Trophoblast cell (in vitro differentiated cells and primary cell): Measurements from ENCODE around the gene MRPL23.

Experiments
- DNase-seq, 2 donors: peaks; one replicate each; pipeline ENCODE4 v3.0.0-alpha.2; 2016
- H2AFZ ChIP-seq: 2 replicates; pipeline ENCODE4 v1.6.1; 2013; ENCODE audit warnings: low read length, moderate library complexity, mild to moderate bottlenecking; ENCODE audit not compliant: insufficient read depth, poor library complexity
- H2AK5ac ChIP-seq: 2 replicates; pipeline ENCODE4 v1.6.1; 2013; ENCODE audit warnings: mild to moderate bottlenecking, low read length
- H2BK120ac ChIP-seq: 2 replicates; pipeline ENCODE4 v1.6.1; 2013; ENCODE audit warnings: low read length, mild to moderate bottlenecking, moderate library complexity; ENCODE audit not compliant: insufficient read depth, poor library complexity
- H2BK12ac ChIP-seq: 2 replicates; pipeline ENCODE4 v1.6.1; 2013; ENCODE audit warnings: mild to moderate bottlenecking, low read length, moderate library complexity
- H2BK5ac ChIP-seq: 2 replicates; pipeline ENCODE4 v1.6.1; 2013; ENCODE audit warnings: low read length, low read depth, moderate library complexity, mild to moderate bottlenecking; ENCODE audit not compliant: poor library complexity
- H3K14ac ChIP-seq: 2 replicates; pipeline ENCODE4 v1.6.1; 2013; ENCODE audit warnings: mild to moderate bottlenecking, low read length
- H3K18ac ChIP-seq: 2 replicates; pipeline ENCODE4 v1.6.1; 2013; ENCODE audit warnings: mild to moderate bottlenecking, low read length
- H3K23ac ChIP-seq: 2 replicates; pipeline ENCODE4 v1.6.1; 2013; ENCODE audit warnings: low read length
- H3K27ac ChIP-seq: 2 replicates; pipeline ENCODE4 v1.5.1; 2013; ENCODE audit warnings: low read depth, mild to moderate bottlenecking, inconsistent platforms, low read length, moderate library complexity
- H3K27me3 ChIP-seq: 2 replicates; pipeline ENCODE4 v1.6.1; 2013; ENCODE audit warnings: inconsistent platforms, mild to moderate bottlenecking, low read length, moderate library complexity; ENCODE audit not compliant: insufficient read depth
- H3K36me3 ChIP-seq, 2 experiments: 1 replicate in 1 of 2; 2 replicates in 1 of 2; pipeline ENCODE4 v1.6.1; 2013; ENCODE audit warnings: low read length in 2 of 2, mild to moderate bottlenecking in 2 of 2, moderate library complexity in 1 of 2; ENCODE audit not compliant: insufficient read depth in 2 of 2, control insufficient read depth in 1 of 2
- H3K4ac ChIP-seq: 2 replicates; pipeline ENCODE4 v1.6.1; 2013; ENCODE audit warnings: low read depth, mild to moderate bottlenecking, low read length, moderate library complexity
- H3K4me1 ChIP-seq, 2 experiments: 1 replicate in 1 of 2; 2 replicates in 1 of 2; pipeline ENCODE4 v1.6.1; 2013; ENCODE audit warnings: low read length in 2 of 2, mild to moderate bottlenecking in 2 of 2, moderate library complexity in 1 of 2; ENCODE audit not compliant: insufficient read depth in 2 of 2, control insufficient read depth in 1 of 2
- H3K4me2 ChIP-seq: 2 replicates; pipeline ENCODE4 v1.6.1; 2013; ENCODE audit warnings: inconsistent platforms, mild to moderate bottlenecking, low read length, moderate library complexity
- H3K4me3 ChIP-seq: 2 replicates; pipeline ENCODE4 v1.5.1; 2013; ENCODE audit warnings: mild to moderate bottlenecking, low read depth, low read length, inconsistent platforms
- H3K79me1 ChIP-seq: one replicate; pipeline ENCODE4 v1.6.1; 2013; ENCODE audit warnings: low read length
- H3K79me2 ChIP-seq: 2 replicates; pipeline ENCODE4 v1.6.1; 2013; ENCODE audit warnings: low read length, mild to moderate bottlenecking; ENCODE audit not compliant: control insufficient read depth, insufficient read depth, poor library complexity
- H3K9ac ChIP-seq: 2 replicates; pipeline ENCODE4 v1.6.1; 2013; ENCODE audit warnings: mild to moderate bottlenecking, low read length
- H3K9me3 ChIP-seq: 2 replicates; pipeline ENCODE4 v1.6.1; 2013; ENCODE audit warnings: low read depth, mild to moderate bottlenecking, control low read depth, inconsistent platforms, low read length; ENCODE audit not compliant: insufficient read depth
- H4K12ac ChIP-seq: 2 replicates; pipeline ENCODE4 v1.6.1; 2013; ENCODE audit warnings: low read depth, mild to moderate bottlenecking, low read length, moderate library complexity
- H4K8ac ChIP-seq: 2 replicates; pipeline ENCODE4 v1.6.1; 2013; ENCODE audit warnings: low read depth, mild to moderate bottlenecking, low read length, moderate library complexity
- H4K91ac ChIP-seq: one replicate; pipeline ENCODE4 v1.6.1; 2013; ENCODE audit warnings: low read depth, mild to moderate bottlenecking, low read length, moderate library complexity
- WGBS: extraction: QIAGEN DNeasy Blood & Tissue Kit; methylation state at CpG from one replicate; pipeline ENCODE4 v1.1.7; 2013; ENCODE audit warnings: missing lambda C conversion rate; ENCODE audit not compliant: insufficient read length, insufficient coverage; ENCODE audit errors: extremely low coverage; 5-methylcytosine and 5-hydroxymethylcytosine counted together

Gene MRPL23

GRCh38 chr11:1935156-1936071, 11.7 kb upstream of the MRPL23 start:
- no peak overlapping the region for H2AK5ac ChIP-seq
- no peak for DNase-seq
- no peak overlapping the region for H4K12ac ChIP-seq

GRCh38 chr11:1936072-1936780, 10.9 kb upstream of the MRPL23 start:
- no peak overlapping the region for H2AK5ac ChIP-seq
- no peak overlapping the region for H3K23ac ChIP-seq
- WGBS, result no CpG with 5 or more reads among the region's 34 CpGs
- no peak overlapping the region for H3K14ac ChIP-seq
- no peak overlapping the region for H2AFZ ChIP-seq
- no peak overlapping the region for H2BK5ac ChIP-seq
- no peaks in the 10 kb centered on the region for H3K36me3 ChIP-seq
- DNase-seq, result no peak
- no peak overlapping the region for H4K8ac ChIP-seq
- no peak overlapping the region for H2BK120ac ChIP-seq
- H3K4me3 ChIP-seq, result no peak overlapping the region
- no peak overlapping the region for H3K18ac ChIP-seq
- no peaks in the 10 kb centered on the region for H3K4me1 ChIP-seq
- no peak overlapping the region for H3K27ac ChIP-seq
- no peaks in the 10 kb centered on the region for H3K79me2 ChIP-seq
- H2BK12ac ChIP-seq, result no peak overlapping the region
- H4K12ac ChIP-seq, result no peak overlapping the region
- H3K79me1 ChIP-seq, result no peaks in the 10 kb centered on the region
- no peak overlapping the region for H3K4me2 ChIP-seq
- no peak overlapping the region for H4K91ac ChIP-seq
- no peak overlapping the region for H3K4ac ChIP-seq
- H3K9me3 ChIP-seq, result peaks cover 3% of the 10 kb centered on the region
- H3K27me3 ChIP-seq, result no peaks in the 10 kb centered on the region
- H3K9ac ChIP-seq, result no peak overlapping the region

More at GRCh38 chr11:1935156-1936071, 11.7 kb upstream of the MRPL23 start:
- H3K4ac ChIP-seq, result no peak overlapping the region
- no peak overlapping the region for H3K4me2 ChIP-seq
- H2BK12ac ChIP-seq, result no peak overlapping the region
- peaks cover 3% of the 10 kb centered on the region for H3K9me3 ChIP-seq
- no peak overlapping the region for H4K8ac ChIP-seq
- no peak overlapping the region for H2BK120ac ChIP-seq
- no peaks in the 10 kb centered on the region for H3K36me3 ChIP-seq
- H3K79me1 ChIP-seq, result no peaks in the 10 kb centered on the region
- H3K4me3 ChIP-seq, result no peak overlapping the region
- H3K14ac ChIP-seq, result no peak overlapping the region
- no peak overlapping the region for H4K91ac ChIP-seq
- H3K9ac ChIP-seq, result no peak overlapping the region
- H3K27ac ChIP-seq, result no peak overlapping the region
- no peak overlapping the region for H3K18ac ChIP-seq
- no CpG with 5 or more reads among the region's 33 CpGs for WGBS
- H2BK5ac ChIP-seq, result no peak overlapping the region
- H3K23ac ChIP-seq, result no peak overlapping the region
- H2AFZ ChIP-seq, result no peak overlapping the region
- H3K4me1 ChIP-seq, result no peaks in the 10 kb centered on the region
- H3K27me3 ChIP-seq, result no peaks in the 10 kb centered on the region
- no peaks in the 10 kb centered on the region for H3K79me2 ChIP-seq

- no peak overlapping the region for H2BK12ac ChIP-seq
- DNase-seq, result no peak
- H3K23ac ChIP-seq, result no peak overlapping the region
- H3K4me3 ChIP-seq, result no peak overlapping the region
- H3K9ac ChIP-seq, result no peak overlapping the region
- no peak overlapping the region for H2BK120ac ChIP-seq
- H4K12ac ChIP-seq, result no peak overlapping the region
- no peak overlapping the region for H3K14ac ChIP-seq
- no peaks in the 10 kb centered on the region for H3K4me1 ChIP-seq
- H3K4ac ChIP-seq, result no peak overlapping the region
- no peak overlapping the region for H4K8ac ChIP-seq
- H2AK5ac ChIP-seq, result no peak overlapping the region
- H2AFZ ChIP-seq, result no peak overlapping the region
- no peak overlapping the region for H3K4me2 ChIP-seq
- no peak overlapping the region for H3K18ac ChIP-seq
- peaks cover 3% of the 10 kb centered on the region for H3K9me3 ChIP-seq
- H3K79me1 ChIP-seq, result no peaks in the 10 kb centered on the region
- no peak overlapping the region for H4K91ac ChIP-seq
- no peaks in the 10 kb centered on the region for H3K27me3 ChIP-seq
- WGBS, result no CpG with 5 or more reads among the region's 34 CpGs
- no peak overlapping the region for H2BK5ac ChIP-seq
- H3K36me3 ChIP-seq, result no peaks in the 10 kb centered on the region
- no peak overlapping the region for H3K27ac ChIP-seq
- H3K79me2 ChIP-seq, result no peaks in the 10 kb centered on the region
Observed at GRCh38 chr11:1936781-1937615, 10.1 kb upstream of the MRPL23 start.

GRCh38 chr11:1937616-1938342, 9.4 kb upstream of the MRPL23 start:
- no peak overlapping the region for H3K4ac ChIP-seq
- H3K4me1 ChIP-seq, result no peaks in the 10 kb centered on the region
- DNase-seq, result no peak
- peaks cover 6% of the 10 kb centered on the region for H3K9me3 ChIP-seq
- no peak overlapping the region for H3K9ac ChIP-seq
- no peak overlapping the region for H4K8ac ChIP-seq
- H3K18ac ChIP-seq, result no peak overlapping the region
- no peaks in the 10 kb centered on the region for H3K79me2 ChIP-seq
- no peak overlapping the region for H2BK5ac ChIP-seq
- no peak overlapping the region for H2BK12ac ChIP-seq
- H4K91ac ChIP-seq, result no peak overlapping the region
- no peak overlapping the region for H3K14ac ChIP-seq
- no peaks in the 10 kb centered on the region for H3K27me3 ChIP-seq
- H2AFZ ChIP-seq, result no peak overlapping the region
- H3K79me1 ChIP-seq, result no peaks in the 10 kb centered on the region
- H3K4me3 ChIP-seq, result no peak overlapping the region
- no peak overlapping the region for H3K23ac ChIP-seq
- H3K27ac ChIP-seq, result no peak overlapping the region
- H3K4me2 ChIP-seq, result no peak overlapping the region
- no CpG with 5 or more reads among the region's 35 CpGs for WGBS
- H4K12ac ChIP-seq, result no peak overlapping the region
- H2AK5ac ChIP-seq, result no peak overlapping the region
- H3K36me3 ChIP-seq, result no peaks in the 10 kb centered on the region
- H2BK120ac ChIP-seq, result no peak overlapping the region
